HG03558 (cell line): Measurements from ENCODE around the gene MFN1.
A peak's percentile ranks its signal among the peaks of the same experiment; 100 is the strongest.

ENCODE experiments used
- ATAC-seq: cut with Tn5 transposase; IDR thresholded peaks from one replicate; pipeline ENCODE4 v1.9.1; 2021; ENCODE audit warnings: moderate number of reproducible peaks; ENCODE audit not compliant: unreplicated experiment; ENCODE audit errors: extremely low read depth

The MFN1 gene

DNA sequence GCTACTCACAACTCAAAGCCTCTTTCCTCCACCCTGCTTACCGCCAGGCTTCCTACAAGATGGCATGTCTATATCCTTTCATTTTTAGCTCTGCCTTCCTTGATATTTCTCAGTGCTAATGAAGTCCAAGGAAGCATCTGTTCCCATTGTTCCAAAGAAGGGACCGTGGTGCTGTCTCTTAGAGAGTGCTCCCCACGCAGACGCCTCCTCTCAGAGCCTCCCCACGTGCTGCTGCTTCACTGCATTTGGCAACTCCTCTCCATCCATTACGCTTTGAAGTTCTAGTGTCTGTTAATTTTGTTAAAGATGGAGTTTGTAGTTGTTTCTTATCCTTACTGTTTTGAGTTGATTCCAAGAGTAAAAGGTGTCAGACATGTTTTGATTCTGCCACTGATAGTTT lies 77.6 kb downstream of the MFN1 start:
- ATAC-seq: no peak

DNA sequence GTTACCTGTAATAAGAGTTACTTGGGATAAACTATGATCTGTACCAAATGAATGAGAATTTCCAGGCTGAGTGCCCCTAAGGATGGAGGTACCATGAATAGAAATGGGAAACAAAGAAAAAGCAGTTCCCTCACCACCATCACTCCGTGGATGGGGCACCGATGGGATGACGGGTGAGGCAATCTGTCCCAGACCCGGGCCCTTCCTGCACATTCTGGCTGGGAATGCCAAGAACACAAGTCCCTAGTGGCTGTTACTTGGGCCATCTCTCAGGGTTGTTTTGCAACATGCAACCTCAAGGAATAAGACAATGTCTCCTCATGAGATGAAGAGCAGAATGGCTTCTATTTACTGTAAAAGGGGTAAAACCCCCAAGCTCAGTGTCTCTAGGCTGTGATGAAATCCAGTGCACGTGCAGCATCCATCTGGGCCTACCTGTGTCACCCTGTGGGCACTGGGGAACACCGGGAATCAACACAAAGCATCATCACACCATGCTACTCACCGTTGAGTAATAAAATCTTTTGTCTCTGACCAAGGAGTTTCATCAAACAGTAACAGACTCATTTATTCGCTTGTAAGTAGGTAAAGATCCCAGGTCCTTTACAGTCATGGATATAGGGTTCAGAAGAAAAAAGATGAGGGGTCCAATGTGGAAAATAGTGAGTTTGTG lies 81.5 kb downstream of the MFN1 start:
- ATAC-seq: no peak

DNA sequence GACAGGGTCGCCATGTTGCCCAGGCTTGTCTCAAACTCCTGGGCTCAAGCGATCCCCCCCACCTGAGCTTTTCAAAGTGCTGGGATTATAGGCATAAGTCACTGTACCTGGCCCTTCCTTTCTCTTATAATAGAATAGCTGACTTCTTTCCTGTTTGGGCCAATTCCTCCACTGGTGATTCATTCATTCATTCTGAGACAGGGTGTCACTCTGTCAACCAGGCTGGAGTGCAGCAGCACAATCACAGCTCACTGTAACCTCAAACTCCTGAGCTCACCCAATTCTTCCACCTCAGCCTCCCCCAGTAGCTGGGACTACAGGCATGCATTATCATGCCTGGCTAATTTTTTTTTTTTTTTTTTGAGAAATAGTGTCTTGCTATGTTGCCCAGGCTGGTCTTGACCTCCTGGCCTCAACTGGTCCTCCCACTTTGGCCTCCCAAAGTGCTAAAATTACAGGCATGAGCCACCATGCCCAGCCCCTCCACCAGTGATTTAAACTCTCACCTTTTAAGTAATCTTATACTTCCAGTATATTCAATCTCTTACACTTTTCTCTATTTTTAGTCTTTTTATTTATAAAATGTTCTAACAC lies 82.9 kb downstream of the MFN1 start:
- ATAC-seq: no peak

- no peak for ATAC-seq
Observed at GRCh38 chr3:179432021-179432420, 84.5 kb downstream of the MFN1 start.

- ATAC-seq: no peak
Observed at GRCh38 chr3:179432451-179432850, 84.9 kb downstream of the MFN1 start.

- no peak for ATAC-seq
Observed at GRCh38 chr3:179436517-179436916, 89.0 kb downstream of the MFN1 start.

- peak; percentile 78 for ATAC-seq
Observed at GRCh38 chr3:179438841-179439240, 91.3 kb downstream of the MFN1 start.
